Neuronal stem cell (in vitro differentiated cells): ENCODE results near the gene IL36A.

ENCODE experiments used
- DNase-seq: peaks from one replicate; pipeline ENCODE4 v3.0.0-alpha.2; 2013; ENCODE audit warnings: low spot score
- H2AFZ ChIP-seq: one replicate; pipeline ENCODE4 v1.6.1; 2013; ENCODE audit warnings: mild to moderate bottlenecking, low read length, inconsistent platforms
- H2AK5ac ChIP-seq: 2 replicates; pipeline ENCODE4 v1.6.1; 2013; ENCODE audit warnings: low read depth, mild to moderate bottlenecking, inconsistent platforms, low read length, moderate library complexity, mixed read lengths
- H2BK120ac ChIP-seq: 2 replicates; pipeline ENCODE4 v1.6.1; 2013; ENCODE audit warnings: low read depth, mild to moderate bottlenecking, inconsistent platforms, low read length, moderate library complexity, mixed read lengths
- H2BK12ac ChIP-seq: one replicate; pipeline ENCODE4 v1.6.1; 2013; ENCODE audit warnings: low read length, inconsistent platforms
- H2BK15ac ChIP-seq: 2 replicates; pipeline ENCODE4 v1.6.1; 2013; ENCODE audit warnings: mild to moderate bottlenecking, low read length, inconsistent platforms, mixed read lengths
- H2BK5ac ChIP-seq: one replicate; pipeline ENCODE4 v1.6.1; 2013; ENCODE audit warnings: inconsistent platforms, mild to moderate bottlenecking, low read length, moderate library complexity
- H3K14ac ChIP-seq: one replicate; pipeline ENCODE4 v1.6.1; 2013; ENCODE audit warnings: low read length, inconsistent platforms
- H3K18ac ChIP-seq: 2 replicates; pipeline ENCODE4 v1.6.1; 2013; ENCODE audit warnings: low read length, inconsistent platforms
- H3K23ac ChIP-seq: 2 replicates; pipeline ENCODE4 v1.6.1; 2013; ENCODE audit warnings: low read depth, mild to moderate bottlenecking, mixed read lengths, low read length, inconsistent platforms; ENCODE audit not compliant: poor library complexity
- H3K27ac ChIP-seq: replicated peaks from 3 replicates; pipeline ENCODE4 v1.5.1; 2013; ENCODE audit warnings: low read length, inconsistent platforms
- H3K27me3 ChIP-seq, 3 experiments: 2 replicates each; pipeline ENCODE4 v1.6.1; 2013; ENCODE audit warnings: low read length in 3 of 3, mild to moderate bottlenecking in 2 of 3, inconsistent platforms in 1 of 3, low read depth in 1 of 3, mixed read lengths in 1 of 3, moderate library complexity in 1 of 3; ENCODE audit not compliant: control insufficient read depth in 3 of 3, insufficient read depth in 3 of 3
- H3K36me3 ChIP-seq, 2 donors: replicated peaks in 1 of 2; 2 replicates each; pipeline ENCODE4 v1.6.1; 2013; ENCODE audit warnings: low read length in 2 of 2; ENCODE audit not compliant: control insufficient read depth in 2 of 2, insufficient read depth in 2 of 2
- H3K4ac ChIP-seq: 2 replicates; pipeline ENCODE4 v1.6.1; 2013; ENCODE audit warnings: inconsistent platforms, mild to moderate bottlenecking, low read length, moderate library complexity
- H3K4me1 ChIP-seq, 2 donors: 1 replicate in 1 of 2; 2 replicates in 1 of 2; pipeline ENCODE4 v1.6.1; 2013; ENCODE audit warnings: low read length in 2 of 2, low read depth in 1 of 2; ENCODE audit not compliant: control insufficient read depth in 2 of 2, insufficient read depth in 1 of 2
- H3K4me2 ChIP-seq: one replicate; pipeline ENCODE4 v1.6.1; 2013; ENCODE audit warnings: mild to moderate bottlenecking, low read length, inconsistent platforms; ENCODE audit not compliant: insufficient read depth, poor library complexity, severe bottlenecking
- H3K4me3 ChIP-seq, 2 donors: 2 replicates each; pipeline ENCODE4 v1.5.1; 2013; ENCODE audit warnings: low read length in 2 of 2, mild to moderate bottlenecking in 2 of 2, inconsistent platforms in 1 of 2, moderate library complexity in 1 of 2
- H3K79me1 ChIP-seq: one replicate; pipeline ENCODE4 v1.6.1; 2013; ENCODE audit warnings: low read depth, mild to moderate bottlenecking, inconsistent platforms, low read length, moderate library complexity
- H3K9ac ChIP-seq: one replicate; pipeline ENCODE4 v1.6.1; 2013; ENCODE audit warnings: mild to moderate bottlenecking, low read depth, low read length, inconsistent platforms; ENCODE audit not compliant: poor library complexity
- H3K9me3 ChIP-seq, 2 donors: replicated peaks in 1 of 2; 2 replicates each; pipeline versions ENCODE3 to v1.6.1; 2013; ENCODE audit warnings: low read length in 2 of 2, mild to moderate bottlenecking in 2 of 2, inconsistent platforms in 1 of 2, low read depth in 1 of 2, mixed read lengths in 1 of 2, moderate library complexity in 1 of 2; ENCODE audit not compliant: control insufficient read depth in 2 of 2, insufficient read depth in 1 of 2
- H4K8ac ChIP-seq: one replicate; pipeline ENCODE4 v1.6.1; 2013; ENCODE audit warnings: low read depth, mild to moderate bottlenecking, inconsistent platforms, low read length, moderate library complexity
- H4K91ac ChIP-seq: one replicate; pipeline ENCODE4 v1.6.1; 2013; ENCODE audit warnings: low read length, low read depth, mild to moderate bottlenecking, inconsistent platforms; ENCODE audit not compliant: poor library complexity
- WGBS, 2 donors: extraction: QIAGEN DNeasy Blood & Tissue Kit; methylation state at CpG; one replicate each; pipeline ENCODE4 v1.1.7; 2013; ENCODE audit warnings: missing lambda C conversion rate in 2 of 2, mixed read lengths in 1 of 2; ENCODE audit not compliant: insufficient read length in 2 of 2, insufficient replicate concordance in 1 of 2; ENCODE audit errors: extremely low coverage in 2 of 2; 5-methylcytosine and 5-hydroxymethylcytosine counted together

Gene IL36A

GRCh38 chr2:113011108-113011507 lies 5.8 kb downstream of the IL36A start:
- H2BK15ac ChIP-seq = no peak overlapping the region
- H2BK5ac ChIP-seq = no peak overlapping the region
- H3K4me2 ChIP-seq = no peak overlapping the region
- no peak overlapping the region for H3K4ac ChIP-seq
- H2BK120ac ChIP-seq = no peak overlapping the region
- H2AK5ac ChIP-seq = no peak overlapping the region
- peaks cover 0 to 5% (median 0%) of the 10 kb centered on the region in 3 experiments for H3K27me3 ChIP-seq
- no peak overlapping the region for H2BK12ac ChIP-seq
- H3K18ac ChIP-seq = no peak overlapping the region
- no peak overlapping the region for H3K14ac ChIP-seq
- H3K79me1 ChIP-seq = no peaks in the 10 kb centered on the region
- no peak overlapping the region for H4K8ac ChIP-seq
- H4K91ac ChIP-seq = no peak overlapping the region
- no peaks in the 10 kb centered on the region for H3K36me3 ChIP-seq
- no CpG with 5 or more reads among the region's 1 CpG for WGBS, 2 donors
- DNase-seq = no peak
- no peak overlapping the region for H3K9ac ChIP-seq
- no peak overlapping the region for H2AFZ ChIP-seq
- H3K4me3 ChIP-seq = no peak overlapping the region
- no peak overlapping the region for H3K23ac ChIP-seq
- peaks cover 0 to 2% of the 10 kb centered on the region in 2 donors for H3K9me3 ChIP-seq
- H3K27ac ChIP-seq = no peak overlapping the region
- peaks cover 0 to 7% of the 10 kb centered on the region in 2 donors for H3K4me1 ChIP-seq

- H3K4me3 ChIP-seq = no peak overlapping the region
Measured at GRCh38 chr2:113012436-113013335, 7.4 kb downstream of the IL36A start.

GRCh38 chr2:113013336-113013661 lies 8.0 kb downstream of the IL36A start:
- no peak overlapping the region for H4K8ac ChIP-seq
- H3K9me3 ChIP-seq = peaks cover 0 to 2% of the 10 kb centered on the region in 2 donors
- H3K4ac ChIP-seq = no peak overlapping the region
- no CpG with 5 or more reads among the region's 3 CpGs for WGBS, 2 donors
- no peak overlapping the region for H4K91ac ChIP-seq
- no peak overlapping the region for H2BK15ac ChIP-seq
- no peak overlapping the region for H3K14ac ChIP-seq
- H3K4me3 ChIP-seq = no peak overlapping the region
- H3K4me1 ChIP-seq = peaks cover 0 to 7% of the 10 kb centered on the region in 2 donors
- DNase-seq = no peak
- H3K36me3 ChIP-seq = no peaks in the 10 kb centered on the region
- no peak overlapping the region for H2AFZ ChIP-seq
- no peak overlapping the region for H3K18ac ChIP-seq
- no peak overlapping the region for H3K27ac ChIP-seq
- H2BK12ac ChIP-seq = no peak overlapping the region
- no peak overlapping the region for H2AK5ac ChIP-seq
- H3K27me3 ChIP-seq = no peaks in the 10 kb centered on the region
- H2BK5ac ChIP-seq = no peak overlapping the region
- H3K4me2 ChIP-seq = no peak overlapping the region
- H2BK120ac ChIP-seq = no peak overlapping the region
- no peak overlapping the region for H3K23ac ChIP-seq
- H3K79me1 ChIP-seq = no peaks in the 10 kb centered on the region
- peak overlapping the region; percentile 17 for H3K9ac ChIP-seq

More at GRCh38 chr2:113012436-113013335, 7.4 kb downstream of the IL36A start:
- no CpG with 5 or more reads among the region's 8 CpGs for WGBS, 2 donors
- DNase-seq = no peak
- Histone ChIP-seq H3K23ac (no peak overlapping the region), H3K27me3 (no peaks in the 10 kb centered on the region), H2BK120ac (no peak overlapping the region), H2BK5ac (no peak overlapping the region), H4K8ac (no peak overlapping the region), H3K4ac (no peak overlapping the region), H2BK15ac (no peak overlapping the region), H3K4me1 (peaks cover 0 to 7% of the 10 kb centered on the region in 2 donors), H3K36me3 (no peaks in the 10 kb centered on the region), H2AK5ac (no peak overlapping the region), H3K18ac (no peak overlapping the region), H3K79me1 (no peaks in the 10 kb centered on the region), H2BK12ac (no peak overlapping the region), H2AFZ (peak overlapping the region; percentile 21), H3K4me2 (no peak overlapping the region), H3K9ac (peak overlapping the region; percentile 17), H4K91ac (no peak overlapping the region), H3K9me3 (peaks cover 0 to 1% of the 10 kb centered on the region in 2 donors), H3K14ac (no peak overlapping the region), H3K27ac (no peak overlapping the region)

GRCh38 chr2:113014067-113014466 lies 8.8 kb downstream of the IL36A start:
- no peak overlapping the region for H3K9ac ChIP-seq
- H3K27me3 ChIP-seq = no peaks in the 10 kb centered on the region
- H4K91ac ChIP-seq = no peak overlapping the region
- peaks cover 0 to 2% of the 10 kb centered on the region in 2 donors for H3K9me3 ChIP-seq
- no peak overlapping the region for H2BK15ac ChIP-seq
- no peak overlapping the region for H3K4ac ChIP-seq
- no peak overlapping the region for H3K23ac ChIP-seq
- H3K4me1 ChIP-seq = peaks cover 0 to 7% of the 10 kb centered on the region in 2 donors
- no peak overlapping the region for H3K27ac ChIP-seq
- no peak for DNase-seq
- H3K4me2 ChIP-seq = no peak overlapping the region
- H3K36me3 ChIP-seq = no peaks in the 10 kb centered on the region
- no peak overlapping the region for H2BK120ac ChIP-seq
- H3K4me3 ChIP-seq = no peak overlapping the region
- no peak overlapping the region for H4K8ac ChIP-seq
- no peak overlapping the region for H3K18ac ChIP-seq
- WGBS, 2 donors = no CpG with 5 or more reads among the region's 2 CpGs
- no peak overlapping the region for H2AK5ac ChIP-seq
- H2BK12ac ChIP-seq = no peak overlapping the region
- H2BK5ac ChIP-seq = no peak overlapping the region
- H3K79me1 ChIP-seq = no peaks in the 10 kb centered on the region
- no peak overlapping the region for H2AFZ ChIP-seq
- H3K14ac ChIP-seq = no peak overlapping the region
